Type B pancreatic cell (in vitro differentiated cells): ENCODE results near the gene IFT74. TPM values are rescaled to one million over a fixed set of nuclear protein-coding genes. Genes with fewer than 3 reads are reported as not detected.

ENCODE experiments used
- DNase-seq: peaks from one replicate; pipeline ENCODE4 v3.0.0; 2021; ENCODE audit warnings: mixed read lengths; ENCODE audit not compliant: unreplicated experiment; ENCODE audit errors: extremely low spot score
- H3K27ac Mint-ChIP-seq: 2 replicates; pipeline ENCODE4 v1.8.0; 2021; ENCODE audit warnings: mild to moderate bottlenecking, mixed read lengths
- H3K27me3 Mint-ChIP-seq: 2 replicates; pipeline ENCODE4 v1.8.0; 2021; ENCODE audit warnings: mixed read lengths
- H3K36me3 Mint-ChIP-seq: 2 replicates; pipeline ENCODE4 v1.8.0; 2021; ENCODE audit warnings: mixed read lengths
- H3K4me1 Mint-ChIP-seq: one replicate; pipeline ENCODE4 v1.8.0; 2021; ENCODE audit warnings: mixed read lengths; ENCODE audit not compliant: unreplicated experiment
- H3K4me3 Mint-ChIP-seq: 2 replicates; pipeline ENCODE4 v1.8.0; 2021; ENCODE audit warnings: mild to moderate bottlenecking, mixed read lengths
- H3K9me3 Mint-ChIP-seq: 2 replicates; pipeline ENCODE4 v1.8.0; 2021; ENCODE audit warnings: mixed read lengths
- CTCF ChIP-seq: fragments of 200-600 bp; sonication (generic); conservative IDR thresholded peaks from 2 replicates; pipeline ENCODE4 v1.5.0; 2021; ENCODE audit warnings: antibody characterized with exemption, mild to moderate bottlenecking
- total RNA-seq: library from RNA; stranded (reverse); gene quantifications from 2 replicates; pipeline ENCODE4 v1.2.1, GENCODE V29; 2021; ENCODE audit warnings: low replicate concordance

Gene IFT74
- total RNA-seq, 1 donor from 2014 or later: 19.3 TPM

- Mint-ChIP-seq H3K4me3 (no peak overlapping the region), H3K4me1 (no peaks in the 10 kb centered on the region), H3K27ac (no peak overlapping the region), H3K27me3 (no peaks in the 10 kb centered on the region), H3K9me3 (peaks cover 7% of the 10 kb centered on the region), H3K36me3 (peaks cover 15% of the 10 kb centered on the region)
- DNase-seq: no peak
- TF ChIP-seq CTCF: no peak
Observed at GRCh38 chr9:27073841-27074728, 117.9 kb downstream of the IFT74 start.

GRCh38 chr9:27078685-27079084 is 122.5 kb downstream of the IFT74 start:
- Mint-ChIP-seq H3K4me3 (no peak overlapping the region), H3K27me3 (no peaks in the 10 kb centered on the region), H3K27ac (no peak overlapping the region), H3K9me3 (peaks cover 5% of the 10 kb centered on the region), H3K4me1 (no peaks in the 10 kb centered on the region), H3K36me3 (peaks cover 9% of the 10 kb centered on the region)
- no peak for DNase-seq
- no peak for TF ChIP-seq CTCF

- no peak for TF ChIP-seq CTCF
- H3K27me3 Mint-ChIP-seq: no peaks in the 10 kb centered on the region
- no peaks in the 10 kb centered on the region for H3K4me1 Mint-ChIP-seq
- H3K36me3 Mint-ChIP-seq: no peaks in the 10 kb centered on the region
- H3K9me3 Mint-ChIP-seq: no peaks in the 10 kb centered on the region
- H3K4me3 Mint-ChIP-seq: no peak overlapping the region
- no peak overlapping the region for H3K27ac Mint-ChIP-seq
- DNase-seq: no peak
Observed at GRCh38 chr9:27085456-27085855, 129.2 kb downstream of the IFT74 start.

- no peak for DNase-seq
- TF ChIP-seq CTCF: no peak
- no peaks in the 10 kb centered on the region for H3K4me1 Mint-ChIP-seq
- no peaks in the 10 kb centered on the region for H3K9me3 Mint-ChIP-seq
- H3K4me3 Mint-ChIP-seq: no peak overlapping the region
- H3K27me3 Mint-ChIP-seq: no peaks in the 10 kb centered on the region
- no peaks in the 10 kb centered on the region for H3K36me3 Mint-ChIP-seq
- no peak overlapping the region for H3K27ac Mint-ChIP-seq
Observed at GRCh38 chr9:27086818-27087680, 130.8 kb downstream of the IFT74 start.

GRCh38 chr9:27088981-27089380 is 132.8 kb downstream of the IFT74 start:
- H3K36me3 Mint-ChIP-seq: no peaks in the 10 kb centered on the region
- no peaks in the 10 kb centered on the region for H3K27me3 Mint-ChIP-seq
- no peak overlapping the region for H3K4me3 Mint-ChIP-seq
- H3K9me3 Mint-ChIP-seq: no peaks in the 10 kb centered on the region
- no peaks in the 10 kb centered on the region for H3K4me1 Mint-ChIP-seq
- TF ChIP-seq CTCF: no peak
- H3K27ac Mint-ChIP-seq: no peak overlapping the region
- no peak for DNase-seq
